ENCODE results near the gene CHTOP.

Gene CHTOP

GRCh38 chr1:153649137-153649862, 15.4 kb downstream of the CHTOP start:
- TF ChIP-seq POLR2A (IDR thresholded peaks at IDR 0.05; ENCODE audit: low read depth, low read length) (peak; percentile 44; the same call in 1 of the 2 replicates), TAF1 (IDR thresholded peaks at IDR 0.05; ENCODE audit: low read depth, low read length) (no peak), POLR2AphosphoS5 (IDR thresholded peaks at IDR 0.05; ENCODE audit: low read depth, low read length) (peak; percentile 53; the same call in 1 of the 2 replicates)
- DNase-seq (ENCODE audit: insufficient read length, low spot score) = no peak
- FAIRE-seq = no peak

- TF ChIP-seq POU2F2 (IDR thresholded peaks at IDR 0.05; ENCODE audit: low read depth, low read length) (no peak), POLR2AphosphoS5 (IDR thresholded peaks at IDR 0.05; ENCODE audit: low read depth, low read length) (no peak), TAF1 (IDR thresholded peaks at IDR 0.05; ENCODE audit: low read depth, low read length) (no peak), POLR2A (IDR thresholded peaks at IDR 0.05; ENCODE audit: low read depth, low read length) (0 out of 2 replicates have a peak, but pooled peaks have one; percentile 4), SPI1 (IDR thresholded peaks at IDR 0.05; ENCODE audit: low read depth, low read length) (no peak), PAX5 (IDR thresholded peaks at IDR 0.05; ENCODE audit: insufficient read depth, low read length, severe bottlenecking) (no peak)
- FAIRE-seq (peak; percentile 9), DNase-seq (ENCODE audit: insufficient read length, low spot score) (no peak)
Observed at GRCh38 chr1:153649863-153650235, 16.0 kb downstream of the CHTOP start.

- FAIRE-seq = no peak
- no peak for TF ChIP-seq TAF1 (IDR thresholded peaks at IDR 0.05; ENCODE audit: low read depth, low read length)
- TF ChIP-seq SPI1 (IDR thresholded peaks at IDR 0.05; ENCODE audit: low read depth, low read length) = no peak
- no peak for TF ChIP-seq POLR2A (IDR thresholded peaks at IDR 0.05; ENCODE audit: low read depth, low read length)
- TF ChIP-seq POLR2AphosphoS5 (IDR thresholded peaks at IDR 0.05; ENCODE audit: low read depth, low read length) = no peak
- no peak for TF ChIP-seq PAX5 (IDR thresholded peaks at IDR 0.05; ENCODE audit: insufficient read depth, low read length, severe bottlenecking)
- TF ChIP-seq POU2F2 (IDR thresholded peaks at IDR 0.05; ENCODE audit: low read depth, low read length) = no peak
Observed at GRCh38 chr1:153651771-153652170, 17.9 kb downstream of the CHTOP start.

DNA sequence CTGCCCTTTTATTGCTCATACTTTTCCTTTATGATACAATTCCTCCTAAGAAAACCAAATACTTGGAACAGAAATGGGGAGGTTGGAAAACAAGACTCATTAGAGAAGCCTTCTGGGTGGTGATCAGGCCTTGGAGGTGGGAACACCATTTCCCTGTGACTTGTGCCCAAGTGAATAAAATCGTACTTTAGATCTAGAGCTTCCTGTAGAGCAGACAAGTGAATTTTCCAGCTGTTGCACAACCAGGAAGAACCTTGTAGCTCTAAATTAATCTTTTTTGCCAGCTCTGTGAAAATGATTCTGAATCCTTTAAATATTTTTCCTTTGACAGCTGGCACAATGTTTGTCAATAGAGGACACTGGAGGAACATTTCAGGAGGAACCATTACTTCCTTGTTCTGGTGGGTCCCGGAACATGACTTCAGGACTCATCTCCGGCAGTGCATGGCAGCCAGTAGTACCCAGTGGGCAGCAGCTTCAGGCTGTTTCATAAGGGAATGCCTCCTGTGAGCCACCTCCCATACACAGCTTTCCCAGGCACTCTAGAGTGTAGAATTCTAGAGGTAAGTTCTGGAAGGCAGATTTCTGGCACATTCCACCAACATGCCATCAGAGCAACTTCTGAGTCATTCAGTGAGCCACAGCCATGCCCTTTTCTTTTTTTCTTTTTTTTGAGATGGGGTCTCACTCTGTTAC, 19.1 kb downstream of the CHTOP start:
- FAIRE-seq = no peak
- TF ChIP-seq POLR2AphosphoS5 (IDR thresholded peaks at IDR 0.05; ENCODE audit: low read depth, low read length) (no peak), PAX5 (IDR thresholded peaks at IDR 0.05; ENCODE audit: insufficient read depth, low read length, severe bottlenecking) (no peak), POU2F2 (IDR thresholded peaks at IDR 0.05; ENCODE audit: low read depth, low read length) (no peak), POLR2A (IDR thresholded peaks at IDR 0.05; ENCODE audit: low read depth, low read length) (no peak), SPI1 (IDR thresholded peaks at IDR 0.05; ENCODE audit: low read depth, low read length) (no peak), TAF1 (IDR thresholded peaks at IDR 0.05; ENCODE audit: low read depth, low read length) (no peak)
- DNase-seq (ENCODE audit: insufficient read length, low spot score) = no peak

More at GRCh38 chr1:153651771-153652170, 17.9 kb downstream of the CHTOP start:
- no peak for DNase-seq (ENCODE audit: insufficient read length, low spot score)

DNA sequence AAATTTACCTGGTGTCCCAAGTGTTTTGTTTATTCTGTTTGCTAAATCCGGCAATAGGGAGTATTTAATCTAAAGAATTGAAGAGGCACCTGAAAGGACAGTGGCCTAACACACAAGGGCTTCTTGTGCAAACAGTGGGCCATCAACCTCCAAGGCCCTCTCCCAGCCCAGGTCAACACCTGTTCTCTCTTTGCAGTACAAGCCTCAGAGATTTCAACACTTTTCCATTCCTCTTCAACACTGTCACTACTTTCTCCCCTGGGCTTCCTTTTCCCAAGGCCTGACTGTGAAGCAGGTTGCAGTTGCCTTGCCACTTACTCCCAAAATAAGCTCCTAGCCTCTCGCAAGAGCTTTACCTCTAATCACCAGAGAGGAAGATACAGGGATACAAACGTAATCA, 21.5 kb downstream of the CHTOP start:
- DNase-seq (ENCODE audit: insufficient read length, low spot score) (no peak), FAIRE-seq (no peak)
- no peak for TF ChIP-seq TAF1 (IDR thresholded peaks at IDR 0.05; ENCODE audit: low read depth, low read length)
- TF ChIP-seq POLR2A (IDR thresholded peaks at IDR 0.05; ENCODE audit: low read depth, low read length) = no peak
- no peak for TF ChIP-seq SPI1 (IDR thresholded peaks at IDR 0.05; ENCODE audit: low read depth, low read length)
- TF ChIP-seq PAX5 (IDR thresholded peaks at IDR 0.05; ENCODE audit: insufficient read depth, low read length, severe bottlenecking) = no peak
- TF ChIP-seq POLR2AphosphoS5 (IDR thresholded peaks at IDR 0.05; ENCODE audit: low read depth, low read length) = no peak
- no peak for TF ChIP-seq POU2F2 (IDR thresholded peaks at IDR 0.05; ENCODE audit: low read depth, low read length)

- TF ChIP-seq TAF1 (IDR thresholded peaks at IDR 0.05; ENCODE audit: low read depth, low read length) = peak; percentile 78; the same call in 1 of the 2 replicates
- peak; percentile 80 for TF ChIP-seq POLR2A (IDR thresholded peaks at IDR 0.05; ENCODE audit: low read depth, low read length)
- TF ChIP-seq POU2F2 (IDR thresholded peaks at IDR 0.05; ENCODE audit: low read depth, low read length) = 0 out of 2 replicates have a peak, but pooled peaks have one; percentile 21
- TF ChIP-seq SPI1 (IDR thresholded peaks at IDR 0.05; ENCODE audit: low read depth, low read length) = no peak
- no peak for TF ChIP-seq PAX5 (IDR thresholded peaks at IDR 0.05; ENCODE audit: insufficient read depth, low read length, severe bottlenecking)
- peak; percentile 74 for TF ChIP-seq POLR2AphosphoS5 (IDR thresholded peaks at IDR 0.05; ENCODE audit: low read depth, low read length)
- FAIRE-seq (peak; percentile 87), DNase-seq (ENCODE audit: insufficient read length, low spot score) (peak; percentile 87)
Observed at GRCh38 chr1:153658400-153659174, 24.7 kb downstream of the CHTOP start, which contains the start of gene SNAPIN. TSS of gene SNAPIN (plus strand) at chr1:153658703. CDS start at chr1:153658744, 41 bp downstream.

GRCh38 chr1:153659175-153659534, 25.3 kb downstream of the CHTOP start:
- no peak for TF ChIP-seq POU2F2 (IDR thresholded peaks at IDR 0.05; ENCODE audit: low read depth, low read length)
- TF ChIP-seq SPI1 (IDR thresholded peaks at IDR 0.05; ENCODE audit: low read depth, low read length) = no peak
- TF ChIP-seq POLR2A (IDR thresholded peaks at IDR 0.05; ENCODE audit: low read depth, low read length) = no peak
- no peak for TF ChIP-seq PAX5 (IDR thresholded peaks at IDR 0.05; ENCODE audit: insufficient read depth, low read length, severe bottlenecking)
- TF ChIP-seq TAF1 (IDR thresholded peaks at IDR 0.05; ENCODE audit: low read depth, low read length) = no peak
- TF ChIP-seq POLR2AphosphoS5 (IDR thresholded peaks at IDR 0.05; ENCODE audit: low read depth, low read length) = no peak
- DNase-seq (ENCODE audit: insufficient read length, low spot score) = no peak
- FAIRE-seq = peak; percentile 31

DNA sequence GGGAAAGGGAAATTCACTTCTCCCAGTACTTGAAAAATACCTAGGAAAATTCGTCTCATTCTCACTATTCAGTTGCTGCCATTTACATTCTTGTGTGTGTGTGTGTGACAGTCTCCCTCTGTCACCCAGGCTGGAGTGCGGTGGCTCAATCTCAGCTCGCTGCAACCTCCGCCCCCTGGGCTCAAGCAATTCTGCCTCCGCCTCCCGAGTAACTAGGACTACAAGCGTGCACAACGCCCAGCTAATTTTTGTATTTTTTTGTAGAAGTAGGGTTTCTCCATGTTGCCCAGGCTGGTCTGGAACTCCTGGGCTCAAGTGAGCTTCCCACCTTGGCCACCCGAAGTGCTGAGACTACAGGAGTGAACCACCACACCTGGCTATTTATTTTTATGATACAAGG, 25.8 kb downstream of the CHTOP start:
- no peak for DNase-seq (ENCODE audit: insufficient read length, low spot score)
- no peak for TF ChIP-seq PAX5 (IDR thresholded peaks at IDR 0.05; ENCODE audit: insufficient read depth, low read length, severe bottlenecking)
- no peak for TF ChIP-seq TAF1 (IDR thresholded peaks at IDR 0.05; ENCODE audit: low read depth, low read length)
- TF ChIP-seq POLR2A (IDR thresholded peaks at IDR 0.05; ENCODE audit: low read depth, low read length) = no peak
- no peak for FAIRE-seq

Measured in GM12891 (cell line).